GM19035 (cell line): ENCODE results near the gene HOXA1.
A peak's percentile ranks its signal among the peaks of the same experiment; 100 is the strongest.

Experiments
- ATAC-seq: cut with Tn5 transposase; IDR thresholded peaks from one replicate; pipeline ENCODE4 v1.9.1; 2021; ENCODE audit not compliant: unreplicated experiment

Gene HOXA1

GRCh38 chr7:27106181-27106900, 10.5 kb upstream of the HOXA1 start:
- ATAC-seq = no peak

- no peak for ATAC-seq
These were observed 9.7 kb upstream of the HOXA1 start for GRCh38 chr7:27105301-27106031.

GRCh38 chr7:27104341-27105058, 8.7 kb upstream of the HOXA1 start:
- ATAC-seq = no peak

- no peak for ATAC-seq
These were observed 7.9 kb upstream of the HOXA1 start for GRCh38 chr7:27103489-27104226.

- no peak for ATAC-seq
These were observed 7.0 kb upstream of the HOXA1 start, which contains the start of gene HOXA2 for GRCh38 chr7:27102581-27103442. Gene HOXA2 (minus strand): TSS chr7:27102683. CDS start chr7:27102500, 183 bp downstream.

- no peak for ATAC-seq
These were observed 6.3 kb upstream of the HOXA1 start for GRCh38 chr7:27101957-27102580.

- ATAC-seq = no peak
These were observed 5.6 kb upstream of the HOXA1 start for GRCh38 chr7:27101171-27101956.

GRCh38 chr7:27100694-27101170, 4.9 kb upstream of the HOXA1 start:
- ATAC-seq = no peak

- no peak for ATAC-seq
These were observed 3.9 kb upstream of the HOXA1 start for GRCh38 chr7:27099453-27100370.

- no peak for ATAC-seq
These were observed 3.0 kb upstream of the HOXA1 start for GRCh38 chr7:27098578-27099451.

- no peak for ATAC-seq
These were observed 2.1 kb upstream of the HOXA1 start for GRCh38 chr7:27097686-27098577.

- no peak for ATAC-seq
These were observed 1.1 kb upstream of the HOXA1 start for GRCh38 chr7:27096768-27097514.

- peak; percentile 6 for ATAC-seq
These were observed 527 bp downstream of the HOXA1 start for GRCh38 chr7:27095050-27095896.
